Suppressor macrophage treated with lipopolysaccharide for 4 hours (primary cell): Measurements from ENCODE around the gene KCNH8.

Experiments
- DNase-seq: peaks from one replicate; pipeline ENCODE4 v3.0.0-alpha.2; 2020

The KCNH8 gene

GRCh38 chr3:19392150-19392549 lies 243.8 kb downstream of the KCNH8 start:
- DNase-seq: no peak

GRCh38 chr3:19394946-19395345 lies 246.6 kb downstream of the KCNH8 start:
- DNase-seq: no peak

- DNase-seq: no peak
Measured at GRCh38 chr3:19396726-19397125, 248.4 kb downstream of the KCNH8 start.

- DNase-seq: no peak
Measured at GRCh38 chr3:19399356-19399755, 251.0 kb downstream of the KCNH8 start.

- no peak for DNase-seq
Measured at GRCh38 chr3:19399836-19400235, 251.5 kb downstream of the KCNH8 start.

- DNase-seq: no peak
Measured at GRCh38 chr3:19420159-19420558, 271.8 kb downstream of the KCNH8 start.

- DNase-seq: no peak
Measured at GRCh38 chr3:19425825-19426224, 277.5 kb downstream of the KCNH8 start.

GRCh38 chr3:19427422-19428149 lies 279.3 kb downstream of the KCNH8 start:
- DNase-seq: no peak

GRCh38 chr3:19428729-19429128 lies 280.4 kb downstream of the KCNH8 start:
- no peak for DNase-seq

GRCh38 chr3:19432669-19433068 lies 284.4 kb downstream of the KCNH8 start:
- no peak for DNase-seq

- DNase-seq: no peak
Measured at GRCh38 chr3:19436746-19437145, 288.4 kb downstream of the KCNH8 start.

- DNase-seq: no peak
Measured at GRCh38 chr3:19439944-19440343, 291.6 kb downstream of the KCNH8 start.

GRCh38 chr3:19446138-19446537 lies 297.8 kb downstream of the KCNH8 start:
- DNase-seq: no peak

- peak; percentile 19 for DNase-seq
Measured at GRCh38 chr3:19446687-19447086, 298.4 kb downstream of the KCNH8 start.

- no peak for DNase-seq
Measured at GRCh38 chr3:19455546-19455945, 307.2 kb downstream of the KCNH8 start.

- no peak for DNase-seq
Measured at GRCh38 chr3:19456738-19457137, 308.4 kb downstream of the KCNH8 start.

GRCh38 chr3:19457449-19457848 lies 309.1 kb downstream of the KCNH8 start:
- no peak for DNase-seq

GRCh38 chr3:19467761-19468160 lies 319.5 kb downstream of the KCNH8 start:
- no peak for DNase-seq

GRCh38 chr3:19471138-19471537 lies 322.8 kb downstream of the KCNH8 start:
- no peak for DNase-seq

- DNase-seq: no peak
Measured at GRCh38 chr3:19473971-19474580, 325.8 kb downstream of the KCNH8 start.

GRCh38 chr3:19476281-19476680 lies 328.0 kb downstream of the KCNH8 start:
- no peak for DNase-seq

- DNase-seq: no peak
Measured at GRCh38 chr3:19485267-19485666, 337.0 kb downstream of the KCNH8 start.

- no peak for DNase-seq
Measured at GRCh38 chr3:19487386-19487785, 339.1 kb downstream of the KCNH8 start.

GRCh38 chr3:19488939-19489338 lies 340.6 kb downstream of the KCNH8 start:
- no peak for DNase-seq

GRCh38 chr3:19489936-19490335 lies 341.6 kb downstream of the KCNH8 start:
- DNase-seq: no peak
